IMR-90 (cell line): ENCODE results near the gene CD164L2. TPM values are rescaled to one million over a fixed set of nuclear protein-coding genes. Genes with fewer than 3 reads are reported as not detected.

Experiments
- ATAC-seq: fragments of 200-7000 bp; cut with Tn5 transposase; 2 replicates; pipeline ENCODE4 v1.9.1; 2020; ENCODE audit warnings: low read depth, mild to moderate bottlenecking, moderate library complexity
- BruUV-seq: library from RNA; stranded (reverse); fragments of 400-500 nt; replicated peaks from 2 replicates; lab custom pipeline; 2021; lab: Mats Ljungman, UMichigan
- CTCF ChIA-PET: fragments of 300-600 bp; formaldehyde crosslinking; extraction: SDS; loops from one replicate; lab custom pipeline; 2021; ENCODE audit warnings: antibody characterized with exemption; lab: Yijun Ruan, JAX
- POLR2A ChIA-PET: fragments of 300-600 bp; sonication (Branson Sonifier 250); formaldehyde crosslinking; loops from one replicate; lab custom pipeline; 2022; ENCODE audit warnings: antibody characterized with exemption; ENCODE audit not compliant: unreplicated experiment; lab: Charles Lee
- DNase-seq: peaks from one replicate; pipeline ENCODE4 v3.0.0; 2013
- H2AFZ ChIP-seq: replicated peaks from 2 replicates; pipeline ENCODE3; 2013; ENCODE audit warnings: low read length, mild to moderate bottlenecking; ENCODE audit not compliant: poor library complexity
- H2AK5ac ChIP-seq: 2 replicates; pipeline ENCODE4 v1.6.1; 2013; ENCODE audit warnings: low read depth, low read length, inconsistent platforms
- H2AK9ac ChIP-seq: replicated peaks from 2 replicates; pipeline ENCODE3; 2013; ENCODE audit warnings: mild to moderate bottlenecking, low read depth, low read length, moderate library complexity; ENCODE audit not compliant: poor library complexity
- H2BK120ac ChIP-seq: 2 replicates; pipeline ENCODE4 v1.6.1; 2013; ENCODE audit warnings: low read depth, low read length, inconsistent platforms
- H2BK15ac ChIP-seq: 3 replicates; pipeline ENCODE4 v1.6.1; 2013; ENCODE audit warnings: low read depth, low read length, inconsistent platforms
- H2BK20ac ChIP-seq: 2 replicates; pipeline ENCODE4 v1.6.1; 2013; ENCODE audit warnings: low read depth, mild to moderate bottlenecking, inconsistent platforms, low read length, moderate library complexity
- H2BK5ac ChIP-seq: 2 replicates; pipeline ENCODE4 v1.6.1; 2013; ENCODE audit warnings: mild to moderate bottlenecking, low read depth, low read length, inconsistent platforms; ENCODE audit not compliant: poor library complexity, severe bottlenecking
- H3K14ac ChIP-seq: replicated peaks from 2 replicates; pipeline ENCODE4 v1.6.1; 2013; ENCODE audit warnings: low read depth, low read length, inconsistent platforms
- H3K18ac ChIP-seq: 2 replicates; pipeline ENCODE4 v1.6.1; 2013; ENCODE audit warnings: low read depth, low read length, control low read depth
- H3K23ac ChIP-seq: 2 replicates; pipeline ENCODE4 v1.6.1; 2013; ENCODE audit warnings: low read depth, low read length, inconsistent platforms
- H3K27ac ChIP-seq: 2 replicates; pipeline ENCODE4 v1.5.1; 2013; ENCODE audit warnings: mild to moderate bottlenecking, control low read depth, low read length; ENCODE audit not compliant: insufficient read depth
- H3K27me3 ChIP-seq: 2 replicates; pipeline ENCODE4 v1.6.1; 2013; ENCODE audit warnings: low read length; ENCODE audit not compliant: control insufficient read depth, insufficient read depth
- H3K36me3 ChIP-seq: 2 replicates; pipeline ENCODE4 v1.6.1; 2013; ENCODE audit warnings: low read length, mixed read lengths; ENCODE audit not compliant: control insufficient read depth, insufficient read depth
- H3K4ac ChIP-seq: 2 replicates; pipeline ENCODE4 v1.6.1; 2013; ENCODE audit warnings: low read depth, low read length, inconsistent platforms
- H3K4me1 ChIP-seq: 2 replicates; pipeline ENCODE4 v1.6.1; 2013; ENCODE audit warnings: low read length, mixed read lengths; ENCODE audit not compliant: control insufficient read depth, insufficient read depth
- H3K4me2 ChIP-seq: 2 replicates; pipeline ENCODE4 v1.6.1; 2013; ENCODE audit warnings: low read depth, mild to moderate bottlenecking, control low read depth, low read length, moderate library complexity
- H3K4me3 ChIP-seq: 2 replicates; pipeline ENCODE4 v1.5.1; 2013; ENCODE audit warnings: low read depth, mild to moderate bottlenecking, control low read depth, low read length, moderate library complexity; ENCODE audit not compliant: insufficient read depth
- H3K56ac ChIP-seq: 2 replicates; pipeline ENCODE4 v1.6.1; 2013; ENCODE audit warnings: low read length, inconsistent platforms; ENCODE audit not compliant: insufficient read depth; ENCODE audit errors: extremely low read depth
- H3K79me1 ChIP-seq, 2 experiments: 2 replicates each; pipeline ENCODE4 v1.6.1; 2013; ENCODE audit warnings: low read length in 2 of 2, inconsistent platforms in 1 of 2, low read depth in 1 of 2
- H3K9ac ChIP-seq: 2 replicates; pipeline ENCODE4 v1.6.1; 2013; ENCODE audit warnings: low read depth, low read length, control low read depth
- H3K9me1 ChIP-seq: 2 replicates; pipeline ENCODE4 v1.6.1; 2013; ENCODE audit warnings: low read length, inconsistent platforms; ENCODE audit not compliant: insufficient read depth
- H3K9me3 ChIP-seq: 2 replicates; pipeline ENCODE4 v1.6.1; 2013; ENCODE audit warnings: low read length; ENCODE audit not compliant: control insufficient read depth, insufficient read depth
- H4K20me1 ChIP-seq: 2 replicates; pipeline ENCODE4 v1.6.1; 2013; ENCODE audit warnings: low read length, inconsistent platforms; ENCODE audit not compliant: insufficient read depth
- H4K5ac ChIP-seq: 2 replicates; pipeline ENCODE4 v1.6.1; 2013; ENCODE audit warnings: mild to moderate bottlenecking, low read depth, low read length, control low read depth
- H4K8ac ChIP-seq, 2 experiments: 2 replicates each; pipeline ENCODE4 v1.6.1; 2013; ENCODE audit warnings: low read depth in 2 of 2, low read length in 2 of 2, control low read depth in 1 of 2, inconsistent platforms in 1 of 2
- H4K91ac ChIP-seq: 2 replicates; pipeline ENCODE4 v1.6.1; 2013; ENCODE audit warnings: low read depth, low read length, inconsistent platforms; ENCODE audit not compliant: insufficient read depth
- CEBPB ChIP-seq: IDR thresholded peaks from 2 replicates; pipeline ENCODE4 v1.6.1; 2012; ENCODE audit warnings: low read depth, low read length, improper control_type of control experiment
- FOS ChIP-seq: fragments of 150-350 bp; IDR thresholded peaks from 2 replicates; pipeline ENCODE4 v1.6.1; 2016; ENCODE audit warnings: low read depth, low read length
- MAZ ChIP-seq: IDR thresholded peaks from 2 replicates; pipeline ENCODE4 v1.6.1; 2012; ENCODE audit warnings: low read depth, mild to moderate bottlenecking, low read length, improper control_type of control experiment, moderate library complexity, borderline replicate concordance
- MXI1 ChIP-seq: IDR thresholded peaks from 2 replicates; pipeline ENCODE4 v1.6.1; 2012; ENCODE audit warnings: low read depth, mild to moderate bottlenecking, low read length, moderate library complexity, borderline replicate concordance
- NFE2L2 ChIP-seq: fragments of 150-350 bp; IDR thresholded peaks from 2 replicates; pipeline ENCODE4 v1.6.1; 2016; ENCODE audit warnings: low read depth, mild to moderate bottlenecking, low read length
- POLR2A ChIP-seq: IDR thresholded peaks from 2 replicates; pipeline ENCODE4 v1.6.1; 2012; ENCODE audit warnings: mild to moderate bottlenecking, low read depth, low read length
- RAD21 ChIP-seq: IDR thresholded peaks from 2 replicates; pipeline ENCODE4 v1.6.1; 2012; ENCODE audit warnings: low read length, improper control_type of control experiment
- RCOR1 ChIP-seq: IDR thresholded peaks from 2 replicates; pipeline ENCODE4 v1.6.1; 2012; ENCODE audit warnings: mild to moderate bottlenecking, low read length, improper control_type of control experiment; ENCODE audit not compliant: insufficient replicate concordance
- RFX5 ChIP-seq: IDR thresholded peaks from 2 replicates; pipeline ENCODE4 v1.8.0; 2012; ENCODE audit warnings: low read depth, mild to moderate bottlenecking, low read length, moderate library complexity
- SMC3 ChIP-seq: fragments of 150-350 bp; IDR thresholded peaks from 2 replicates; pipeline ENCODE4 v1.6.1; 2016; ENCODE audit warnings: low read depth, mild to moderate bottlenecking, antibody characterized with exemption, low read length, moderate library complexity
- WGBS, 2 experiments: methylation state at CpG; one replicate each; pipeline versions ENCODE4 v1.1.5 to v1.1.7; 2013; ENCODE audit warnings: missing lambda C conversion rate in 2 of 2; ENCODE audit not compliant: insufficient read length in 1 of 2; ENCODE audit errors: extremely low coverage in 2 of 2; 5-methylcytosine and 5-hydroxymethylcytosine counted together
- dilution Hi-C: fragments of 300-500 bp; cut with HindIII; formaldehyde crosslinking; loops from one replicate; pipeline ENCODE4 v1.14.3; 2018; ENCODE audit warnings: low sequenced_read_pairs; ENCODE audit not compliant: unreplicated experiment
- in situ Hi-C: fragments of 300-500 bp; cut with MboI; formaldehyde crosslinking; loops from 3 replicates; pipeline ENCODE4 v1.14.3; 2019; ENCODE audit warnings: low sequenced_read_pairs, inconsistent platforms, mixed read lengths
- intact Hi-C: fragments of 100-400 bp; cut with micrococcal nuclease; formaldehyde crosslinking; loops from 2 replicates; pipeline ENCODE4 v1.10.0; 2022
- polyA plus RNA-seq, 3 experiments: library from polyadenylated mRNA; depleted of rRNA; stranded (reverse); fragments of >200 nt; gene quantifications; 2 replicates each; pipeline ENCODE4 v1.2.3, GENCODE V29; 2012; ENCODE audit warnings: low replicate concordance in 1 of 3
- total RNA-seq: library from RNA; depleted of rRNA; stranded (reverse); fragments of >200 nt; gene quantifications from 2 replicates; pipeline ENCODE4 v1.2.3, GENCODE V29; 2012
- TF ChIP-seq, protein P1 (sequence below): fragments of 150-350 bp; IDR thresholded peaks from 2 replicates; pipeline ENCODE4 v1.6.1; 2016; ENCODE audit warnings: low read depth, mild to moderate bottlenecking, low read length, moderate library complexity, borderline replicate concordance
- TF ChIP-seq, protein P2 (sequence below): fragments of 150-350 bp; IDR thresholded peaks from 2 replicates; pipeline ENCODE4 v1.6.1; 2017; ENCODE audit warnings: mild to moderate bottlenecking, antibody characterized with exemption, low read length, low read depth
- TF ChIP-seq, protein P3 (sequence below): conservative IDR thresholded peaks from 2 replicates; pipeline ENCODE4 v1.5.1; 2012; ENCODE audit warnings: mild to moderate bottlenecking, low read depth, low read length, improper control_type of control experiment

The CD164L2 gene
- total and polyA plus RNA-seq, 2 of the 4 experiments (the other 2 are of a cell fraction): not detected

DNA sequence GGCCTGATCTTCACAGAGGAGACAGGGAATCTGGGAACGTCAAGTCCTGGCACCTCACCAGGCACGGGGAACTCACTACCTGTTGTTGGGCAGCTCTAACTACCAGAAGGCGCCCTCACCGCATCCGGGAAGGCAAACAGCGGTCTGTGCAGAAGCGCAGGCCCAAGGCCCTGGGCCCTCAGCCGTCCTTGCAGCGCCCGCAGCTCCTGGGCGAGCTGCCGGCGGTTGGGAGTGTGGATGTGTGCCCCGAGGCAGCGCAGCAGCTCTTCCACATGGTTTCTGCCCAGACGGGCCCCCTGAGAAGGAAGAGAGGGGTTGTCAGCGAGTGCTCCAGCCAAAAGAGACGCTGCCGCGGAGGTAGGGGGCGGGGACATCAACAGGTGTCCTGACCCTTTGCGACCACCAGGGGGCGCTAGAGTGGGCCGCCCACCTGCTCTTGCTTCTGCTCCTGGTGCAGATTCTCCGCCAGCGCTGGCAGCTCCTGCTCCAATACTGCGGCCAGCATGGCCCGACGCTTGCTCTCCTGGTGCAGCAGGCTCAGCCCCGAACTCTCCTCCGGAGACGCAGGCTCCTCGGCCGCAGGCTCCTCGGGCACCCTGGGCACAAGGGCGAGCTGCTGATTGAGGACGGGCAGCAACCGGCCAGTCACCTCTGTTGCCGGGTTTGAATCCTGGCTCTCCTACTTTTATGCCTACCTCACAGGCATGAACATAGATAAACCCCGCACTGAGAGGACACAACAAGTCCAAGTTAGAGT, 25.7 kb downstream of the CD164L2 start:
- Histone ChIP-seq H2AK9ac (peak overlapping the region; percentile 55), H4K20me1 (no peaks in the 10 kb centered on the region), H3K14ac (no peak overlapping the region), H2BK20ac (no peak overlapping the region), H2AFZ (peak overlapping the region; percentile 87), H3K23ac (no peak overlapping the region), H3K27ac (no peak overlapping the region), H2BK5ac (no peak overlapping the region), H3K27me3 (no peaks in the 10 kb centered on the region), H2AK5ac (no peak overlapping the region), H4K8ac (no peak overlapping the region), H3K4me1 (no peaks in the 10 kb centered on the region), H3K4me2 (no peak overlapping the region), H3K4ac (no peak overlapping the region), H2BK15ac (no peak overlapping the region), H3K79me1 (no peaks in the 10 kb centered on the region), H3K9me1 (no peaks in the 10 kb centered on the region), H4K91ac (no peak overlapping the region), H3K4me3 (no peak overlapping the region), H3K9me3 (no peaks in the 10 kb centered on the region), H3K36me3 (peaks cover 42% of the 10 kb centered on the region), H4K5ac (no peak overlapping the region), H2BK120ac (no peak overlapping the region), H3K18ac (no peak overlapping the region), H3K56ac (no peak overlapping the region), H3K9ac (no peak overlapping the region)
- intact Hi-C loops: loop anchor here (1.0 kb wide), 1 partner anchor 38 kb away; no protein-coding TSS in a partner anchor
- peak; percentile 95 for ATAC-seq
- BruUV-seq: no TSS peak
- peak; percentile 14; the same call in 1 of the 2 replicates for TF ChIP-seq MAZ
- TF ChIP-seq FOS: no peak
- no peak for TF ChIP-seq RFX5
- TF ChIP-seq, protein P1, sequence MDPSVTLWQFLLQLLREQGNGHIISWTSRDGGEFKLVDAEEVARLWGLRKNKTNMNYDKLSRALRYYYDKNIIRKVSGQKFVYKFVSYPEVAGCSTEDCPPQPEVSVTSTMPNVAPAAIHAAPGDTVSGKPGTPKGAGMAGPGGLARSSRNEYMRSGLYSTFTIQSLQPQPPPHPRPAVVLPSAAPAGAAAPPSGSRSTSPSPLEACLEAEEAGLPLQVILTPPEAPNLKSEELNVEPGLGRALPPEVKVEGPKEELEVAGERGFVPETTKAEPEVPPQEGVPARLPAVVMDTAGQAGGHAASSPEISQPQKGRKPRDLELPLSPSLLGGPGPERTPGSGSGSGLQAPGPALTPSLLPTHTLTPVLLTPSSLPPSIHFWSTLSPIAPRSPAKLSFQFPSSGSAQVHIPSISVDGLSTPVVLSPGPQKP: no peak
- TF ChIP-seq RAD21: peak; percentile 65
- no peak for TF ChIP-seq POLR2A
- TF ChIP-seq, protein P2, sequence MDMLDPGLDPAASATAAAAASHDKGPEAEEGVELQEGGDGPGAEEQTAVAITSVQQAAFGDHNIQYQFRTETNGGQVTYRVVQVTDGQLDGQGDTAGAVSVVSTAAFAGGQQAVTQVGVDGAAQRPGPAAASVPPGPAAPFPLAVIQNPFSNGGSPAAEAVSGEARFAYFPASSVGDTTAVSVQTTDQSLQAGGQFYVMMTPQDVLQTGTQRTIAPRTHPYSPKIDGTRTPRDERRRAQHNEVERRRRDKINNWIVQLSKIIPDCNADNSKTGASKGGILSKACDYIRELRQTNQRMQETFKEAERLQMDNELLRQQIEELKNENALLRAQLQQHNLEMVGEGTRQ: no peak
- TF ChIP-seq, protein P3, sequence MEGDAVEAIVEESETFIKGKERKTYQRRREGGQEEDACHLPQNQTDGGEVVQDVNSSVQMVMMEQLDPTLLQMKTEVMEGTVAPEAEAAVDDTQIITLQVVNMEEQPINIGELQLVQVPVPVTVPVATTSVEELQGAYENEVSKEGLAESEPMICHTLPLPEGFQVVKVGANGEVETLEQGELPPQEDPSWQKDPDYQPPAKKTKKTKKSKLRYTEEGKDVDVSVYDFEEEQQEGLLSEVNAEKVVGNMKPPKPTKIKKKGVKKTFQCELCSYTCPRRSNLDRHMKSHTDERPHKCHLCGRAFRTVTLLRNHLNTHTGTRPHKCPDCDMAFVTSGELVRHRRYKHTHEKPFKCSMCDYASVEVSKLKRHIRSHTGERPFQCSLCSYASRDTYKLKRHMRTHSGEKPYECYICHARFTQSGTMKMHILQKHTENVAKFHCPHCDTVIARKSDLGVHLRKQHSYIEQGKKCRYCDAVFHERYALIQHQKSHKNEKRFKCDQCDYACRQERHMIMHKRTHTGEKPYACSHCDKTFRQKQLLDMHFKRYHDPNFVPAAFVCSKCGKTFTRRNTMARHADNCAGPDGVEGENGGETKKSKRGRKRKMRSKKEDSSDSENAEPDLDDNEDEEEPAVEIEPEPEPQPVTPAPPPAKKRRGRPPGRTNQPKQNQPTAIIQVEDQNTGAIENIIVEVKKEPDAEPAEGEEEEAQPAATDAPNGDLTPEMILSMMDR: peak; percentile 86
- no peak for TF ChIP-seq MXI1
- TF ChIP-seq SMC3: peak; percentile 81
- TF ChIP-seq CEBPB: no peak
- no peak for TF ChIP-seq RCOR1
- no peak for TF ChIP-seq NFE2L2
- CTCF ChIA-PET: interaction anchor here (0.5 to 1.6 kb wide), 6 partner anchors 30 to 769 kb away, joined by 3 to 7 read pairs (median 4); no protein-coding TSS in a partner anchor
- POLR2A ChIA-PET: no interaction called here
- peak; percentile 32 for DNase-seq
- dilution Hi-C loops: no loop called here
- WGBS, 2 experiments: 52% methylated on average over 30 of the region's 40 CpGs; no CpG with 5 or more reads in 1 of the 2 experiments
- in situ Hi-C loops: no loop called here
